22Rv1 (cell line): Measurements from ENCODE around the gene ARMC8.

Experiments used
- H3K27ac ChIP-seq: fragments of 450-650 bp; 2 replicates; pipeline ENCODE4 v1.5.1; 2017
- ZFX ChIP-seq: fragments of 450-650 bp; IDR thresholded peaks from 2 replicates; pipeline ENCODE4 v1.6.1; 2017; ENCODE audit warnings: antibody characterized with exemption, borderline replicate concordance
- TF ChIP-seq, protein P1 (sequence below): fragments of 450-650 bp; IDR thresholded peaks from 2 replicates; pipeline ENCODE4 v1.5.1; 2017; ENCODE audit warnings: mild to moderate bottlenecking

The ARMC8 gene

DNA sequence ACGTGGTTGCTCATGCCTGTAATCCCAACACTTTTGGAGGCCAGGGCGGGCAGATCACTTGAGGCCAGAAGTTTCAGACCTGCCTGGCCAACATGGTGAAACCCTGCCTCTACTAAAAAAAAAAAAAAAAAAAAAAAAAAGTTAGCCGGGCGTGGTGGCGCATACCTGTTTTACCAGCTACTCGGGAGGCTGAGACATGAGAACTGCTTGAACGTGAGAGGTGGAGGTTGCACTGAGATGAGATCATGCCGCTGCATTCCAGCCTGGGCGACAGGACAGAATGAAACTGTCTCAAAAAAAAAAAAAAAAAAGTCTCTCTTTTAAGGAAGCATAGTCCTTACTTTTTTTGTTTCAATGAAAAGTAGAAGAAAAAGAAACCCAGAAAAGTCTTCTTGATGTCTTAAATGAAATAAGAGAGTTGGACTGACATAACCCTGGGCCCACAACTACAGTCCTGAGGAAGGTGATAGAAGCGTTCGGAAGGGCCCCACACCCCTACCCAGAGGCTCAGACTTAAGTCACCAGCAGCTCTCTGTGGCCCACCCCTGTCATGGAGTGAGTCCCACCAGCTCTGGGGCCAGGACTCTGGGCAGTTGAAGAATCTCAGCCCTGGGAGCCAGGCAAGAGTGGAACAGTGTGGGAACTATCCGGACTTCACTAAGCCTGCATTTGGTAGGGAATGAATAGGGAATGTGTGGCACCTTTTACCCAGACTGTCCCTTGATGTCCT is 139.9 kb downstream of the ARMC8 start:
- no peak overlapping the region for H3K27ac ChIP-seq
- no peak for TF ChIP-seq ZFX

DNA sequence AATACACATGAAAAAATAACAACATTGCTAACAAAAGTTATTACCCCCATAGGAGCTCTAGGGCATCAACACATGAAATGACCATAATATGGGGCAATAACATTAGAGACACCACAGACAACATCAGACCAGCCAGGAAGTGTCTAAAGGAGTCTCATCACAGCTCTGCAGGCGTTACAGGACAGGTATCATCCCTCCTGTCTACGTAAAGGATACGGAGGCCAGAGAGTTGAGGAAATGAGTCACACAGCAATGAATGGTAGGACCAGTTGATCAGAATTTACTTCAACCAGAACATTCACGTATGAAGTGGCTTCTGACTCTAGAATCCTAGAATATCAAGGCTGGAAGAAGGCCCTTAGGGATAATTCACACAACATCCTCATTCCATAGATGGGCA is 140.7 kb downstream of the ARMC8 start:
- no peak overlapping the region for H3K27ac ChIP-seq
- TF ChIP-seq ZFX: no peak
- TF ChIP-seq, protein P1, sequence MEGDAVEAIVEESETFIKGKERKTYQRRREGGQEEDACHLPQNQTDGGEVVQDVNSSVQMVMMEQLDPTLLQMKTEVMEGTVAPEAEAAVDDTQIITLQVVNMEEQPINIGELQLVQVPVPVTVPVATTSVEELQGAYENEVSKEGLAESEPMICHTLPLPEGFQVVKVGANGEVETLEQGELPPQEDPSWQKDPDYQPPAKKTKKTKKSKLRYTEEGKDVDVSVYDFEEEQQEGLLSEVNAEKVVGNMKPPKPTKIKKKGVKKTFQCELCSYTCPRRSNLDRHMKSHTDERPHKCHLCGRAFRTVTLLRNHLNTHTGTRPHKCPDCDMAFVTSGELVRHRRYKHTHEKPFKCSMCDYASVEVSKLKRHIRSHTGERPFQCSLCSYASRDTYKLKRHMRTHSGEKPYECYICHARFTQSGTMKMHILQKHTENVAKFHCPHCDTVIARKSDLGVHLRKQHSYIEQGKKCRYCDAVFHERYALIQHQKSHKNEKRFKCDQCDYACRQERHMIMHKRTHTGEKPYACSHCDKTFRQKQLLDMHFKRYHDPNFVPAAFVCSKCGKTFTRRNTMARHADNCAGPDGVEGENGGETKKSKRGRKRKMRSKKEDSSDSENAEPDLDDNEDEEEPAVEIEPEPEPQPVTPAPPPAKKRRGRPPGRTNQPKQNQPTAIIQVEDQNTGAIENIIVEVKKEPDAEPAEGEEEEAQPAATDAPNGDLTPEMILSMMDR: no peak

DNA sequence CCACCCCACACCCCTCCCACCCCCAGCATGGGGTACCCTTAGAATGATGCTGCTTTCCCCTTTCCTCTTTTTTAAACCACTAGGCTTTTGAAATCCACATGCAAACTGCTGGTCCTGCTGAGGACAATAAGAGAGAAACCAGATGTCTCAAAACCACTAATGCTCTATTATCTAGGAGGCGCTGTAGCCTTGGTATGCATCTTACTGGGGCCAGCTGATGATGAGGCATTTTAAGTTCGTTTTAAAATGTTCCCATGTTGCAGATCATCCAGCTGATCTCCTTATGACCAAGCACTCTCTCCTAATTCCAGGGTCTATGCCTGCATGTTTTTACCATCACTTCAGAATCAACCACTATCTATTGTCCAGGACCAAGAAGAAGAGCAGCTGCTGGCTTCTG is 141.2 kb downstream of the ARMC8 start:
- TF ChIP-seq ZFX: no peak
- TF ChIP-seq, protein P1: no peak
- H3K27ac ChIP-seq: no peak overlapping the region

DNA sequence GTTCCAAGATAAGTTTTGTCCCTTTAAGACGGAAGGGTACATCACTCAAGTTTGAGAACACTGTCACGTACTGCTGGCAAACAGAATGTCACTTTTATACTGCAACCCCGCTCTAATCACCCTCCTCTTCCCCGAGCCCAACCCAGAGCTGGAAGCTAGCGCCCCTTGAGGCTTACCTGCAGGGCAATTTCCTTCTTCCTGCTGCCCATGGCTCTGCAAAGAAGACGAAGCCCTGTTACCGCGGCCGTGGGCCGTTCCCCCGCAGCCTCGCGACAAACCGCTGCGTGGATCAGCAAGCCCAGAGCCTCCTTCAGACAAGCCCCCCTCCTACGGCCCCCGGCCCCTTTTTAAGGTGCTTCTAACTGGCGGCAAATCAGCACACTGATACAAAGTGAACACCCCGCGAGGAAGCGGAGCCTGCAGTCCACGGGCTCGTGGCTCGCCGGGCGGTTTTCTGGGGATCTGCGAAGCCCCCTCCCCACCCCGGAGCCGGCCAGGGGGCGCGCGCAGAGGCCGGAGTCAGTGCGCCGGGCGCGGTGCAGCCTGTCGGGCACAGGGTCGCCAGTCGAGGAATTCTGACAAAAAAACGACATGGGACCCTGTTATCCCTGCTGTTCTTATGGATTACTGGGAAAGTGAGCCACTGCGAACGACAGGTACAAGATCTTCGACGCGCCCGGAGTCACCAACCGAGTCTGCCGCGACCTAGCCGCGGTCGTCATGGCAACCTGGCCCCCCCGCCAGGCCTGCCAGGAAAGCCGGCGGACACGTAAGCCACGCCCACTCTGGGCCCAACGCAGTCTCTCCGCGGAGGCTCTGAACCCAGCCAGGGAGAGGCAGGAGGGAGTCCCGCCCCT is 142.3 kb downstream of the ARMC8 start, which contains the start of gene NME9:
TSS of gene NME9 (minus strand) at position 725 of the 857 bp plus-strand sequence. CDS start at position 209, 516 bp downstream.
- no peak for TF ChIP-seq ZFX
- TF ChIP-seq, protein P1: peak; percentile 80
- H3K27ac ChIP-seq: no peak within 1 kb of the TSS

DNA sequence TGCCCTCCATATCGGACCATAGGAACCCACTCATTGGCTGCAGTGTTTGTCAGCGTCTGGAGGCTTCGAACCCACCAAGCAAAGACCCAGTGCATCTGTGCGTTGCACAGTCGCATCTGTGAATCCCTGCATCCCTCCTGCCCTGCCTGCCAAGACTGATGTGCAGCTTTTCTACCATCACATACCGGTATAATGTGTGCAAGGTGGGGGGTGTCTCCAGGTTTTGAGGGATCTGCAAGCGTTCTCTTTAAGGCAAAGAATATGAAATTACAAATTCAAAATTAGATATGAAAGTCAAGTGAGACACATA is 142.8 kb downstream of the ARMC8 start:
- H3K27ac ChIP-seq: no peak overlapping the region
- TF ChIP-seq ZFX: no peak
- TF ChIP-seq, protein P1: no peak

DNA sequence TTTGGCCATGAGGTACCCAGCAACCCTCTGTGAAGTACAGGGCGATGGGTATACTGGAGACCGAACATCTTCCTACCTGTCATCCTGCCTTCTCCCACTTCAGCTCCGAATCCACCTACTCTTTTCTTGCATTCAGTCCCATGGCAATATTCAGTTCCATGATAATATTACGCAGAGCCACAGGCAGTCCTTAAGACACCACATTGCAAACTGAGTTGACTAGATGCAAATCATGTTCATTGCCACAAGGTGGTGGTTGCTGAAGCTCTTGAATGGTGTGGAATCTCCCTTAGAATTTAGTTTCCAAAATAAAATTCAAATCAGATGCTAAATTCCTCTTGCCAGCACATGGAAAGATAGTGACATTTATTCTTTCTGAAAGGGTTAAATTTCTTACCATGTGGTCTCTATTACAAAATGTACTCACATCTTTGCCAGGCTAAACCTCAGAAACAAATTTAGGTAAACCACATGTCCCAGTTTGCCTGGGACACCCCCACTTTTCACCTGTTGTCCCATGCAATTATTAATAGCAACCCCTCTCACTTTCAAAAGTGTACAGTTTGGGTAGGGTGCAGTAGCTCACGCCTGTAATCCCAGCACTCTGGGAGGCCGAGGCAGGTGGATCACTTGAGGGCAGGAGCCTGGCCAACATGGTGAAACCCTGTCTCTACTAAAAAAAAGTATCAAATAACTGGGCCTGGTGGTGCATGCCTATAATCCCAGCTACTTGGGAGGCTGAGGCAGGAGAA is 144.2 kb downstream of the ARMC8 start:
- TF ChIP-seq, protein P1: no peak
- no peak for TF ChIP-seq ZFX
- H3K27ac ChIP-seq: no peak overlapping the region

DNA sequence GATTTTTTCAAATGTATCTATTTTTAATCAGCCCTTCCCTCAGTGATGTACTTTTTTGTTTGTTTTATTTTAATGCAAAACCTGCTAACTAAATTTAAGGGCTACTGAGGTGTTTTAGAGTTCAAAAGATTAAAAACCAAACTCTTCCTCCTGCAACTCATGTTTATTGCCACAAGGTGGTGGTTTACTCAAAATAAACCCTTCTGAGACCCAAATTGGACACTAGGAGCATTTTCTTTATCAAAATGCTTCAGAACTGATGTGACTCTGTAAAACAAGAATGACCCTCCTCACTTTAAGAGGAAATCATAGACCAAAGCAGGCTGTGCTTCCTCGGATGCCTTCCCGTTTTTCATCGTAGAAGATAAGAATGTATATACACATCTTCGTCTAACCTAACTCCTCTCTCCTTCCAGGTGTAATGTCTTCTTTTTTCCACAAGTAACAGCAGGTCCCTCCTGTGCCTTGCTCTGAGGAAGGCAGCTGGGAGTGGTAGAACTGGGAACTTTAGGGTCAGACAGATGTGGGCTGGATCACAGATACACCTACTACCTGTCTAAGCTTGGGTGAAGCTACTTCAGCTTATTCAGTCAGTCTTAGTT is 145.5 kb downstream of the ARMC8 start:
- no peak overlapping the region for H3K27ac ChIP-seq
- TF ChIP-seq, protein P1: peak; percentile 70
- no peak for TF ChIP-seq ZFX
